ENCODE results near the gene BOLA3.

BOLA3 gene

DNA sequence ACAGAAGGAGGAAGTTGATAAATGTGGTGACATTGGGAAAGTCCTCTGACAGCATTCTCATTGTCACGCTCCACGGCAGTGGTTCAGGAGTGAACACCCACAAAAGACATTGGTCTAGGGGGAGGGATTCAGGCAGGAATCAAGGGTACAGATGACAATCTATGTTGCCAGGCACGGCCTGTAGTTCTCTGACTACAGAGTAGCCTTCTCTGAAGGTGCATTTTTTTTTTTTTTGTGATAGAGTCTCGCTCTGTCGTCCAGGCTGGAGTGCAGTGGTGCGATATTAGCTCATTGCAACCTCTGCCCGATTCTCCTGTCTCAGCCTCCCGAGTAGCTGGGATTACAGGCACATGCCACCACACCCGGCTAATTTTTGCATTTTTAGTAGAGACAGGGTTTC is 38.3 kb upstream of the BOLA3 start:
- DNase-seq (ENCODE audit: low read depth in 2 of 2): no peak
- TF ChIP-seq, protein P1, sequence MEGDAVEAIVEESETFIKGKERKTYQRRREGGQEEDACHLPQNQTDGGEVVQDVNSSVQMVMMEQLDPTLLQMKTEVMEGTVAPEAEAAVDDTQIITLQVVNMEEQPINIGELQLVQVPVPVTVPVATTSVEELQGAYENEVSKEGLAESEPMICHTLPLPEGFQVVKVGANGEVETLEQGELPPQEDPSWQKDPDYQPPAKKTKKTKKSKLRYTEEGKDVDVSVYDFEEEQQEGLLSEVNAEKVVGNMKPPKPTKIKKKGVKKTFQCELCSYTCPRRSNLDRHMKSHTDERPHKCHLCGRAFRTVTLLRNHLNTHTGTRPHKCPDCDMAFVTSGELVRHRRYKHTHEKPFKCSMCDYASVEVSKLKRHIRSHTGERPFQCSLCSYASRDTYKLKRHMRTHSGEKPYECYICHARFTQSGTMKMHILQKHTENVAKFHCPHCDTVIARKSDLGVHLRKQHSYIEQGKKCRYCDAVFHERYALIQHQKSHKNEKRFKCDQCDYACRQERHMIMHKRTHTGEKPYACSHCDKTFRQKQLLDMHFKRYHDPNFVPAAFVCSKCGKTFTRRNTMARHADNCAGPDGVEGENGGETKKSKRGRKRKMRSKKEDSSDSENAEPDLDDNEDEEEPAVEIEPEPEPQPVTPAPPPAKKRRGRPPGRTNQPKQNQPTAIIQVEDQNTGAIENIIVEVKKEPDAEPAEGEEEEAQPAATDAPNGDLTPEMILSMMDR (IDR thresholded peaks at IDR 0.05; ENCODE audit: low read depth, low read length): no peak
- no peak overlapping the region for H3K4me3 ChIP-seq (replicated peaks in 1 of 2; ENCODE audit: low read depth in 2 of 2, low read length in 2 of 2)

DNA sequence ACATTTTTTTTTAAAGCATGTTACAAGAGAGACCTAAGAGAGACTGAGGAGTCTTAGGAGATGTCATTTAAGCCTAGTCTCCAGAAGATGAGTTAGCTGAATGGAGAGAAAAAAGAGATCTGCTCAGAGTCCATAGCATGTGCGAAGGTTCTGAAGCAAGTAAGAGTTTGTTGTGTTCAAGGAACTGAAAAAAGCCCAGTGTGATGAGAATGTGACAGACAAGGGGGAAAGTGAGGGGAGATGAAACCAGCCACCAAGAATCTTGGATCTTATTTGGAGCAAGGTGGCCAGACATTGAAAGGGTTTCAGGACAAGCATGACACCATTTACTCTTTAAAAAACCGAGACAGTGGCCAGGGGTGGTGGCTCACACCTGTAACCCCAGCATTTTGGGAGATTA is 36.2 kb upstream of the BOLA3 start:
- no peak for DNase-seq (ENCODE audit: low read depth in 2 of 2)
- TF ChIP-seq, protein P1 (IDR thresholded peaks at IDR 0.05; ENCODE audit: low read depth, low read length): no peak
- H3K4me3 ChIP-seq (replicated peaks in 1 of 2; ENCODE audit: low read depth in 2 of 2, low read length in 2 of 2): no peak overlapping the region

DNA sequence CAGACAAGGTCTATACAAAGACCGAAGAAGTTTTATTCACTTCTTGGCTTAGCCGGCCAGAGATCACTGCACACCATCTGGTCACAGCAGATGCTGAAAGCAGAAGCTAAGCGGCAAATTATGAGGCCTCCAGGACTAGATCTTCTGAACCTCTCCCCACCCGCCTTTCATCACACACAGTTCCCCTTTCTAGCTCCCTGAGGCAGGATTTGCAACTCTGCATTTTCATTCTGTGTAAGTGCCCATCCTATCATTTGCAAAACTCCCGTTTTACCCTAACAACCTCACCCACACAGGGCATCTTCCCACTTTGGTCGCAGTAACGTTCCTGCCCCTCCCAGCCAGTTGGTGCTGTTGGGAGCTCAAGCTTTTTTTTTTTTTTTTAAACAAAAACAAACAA is 34.0 kb upstream of the BOLA3 start:
- TF ChIP-seq, protein P1 (IDR thresholded peaks at IDR 0.05; ENCODE audit: low read depth, low read length): no peak
- no peak for DNase-seq (ENCODE audit: low read depth in 2 of 2)
- H3K4me3 ChIP-seq (replicated peaks in 1 of 2; ENCODE audit: low read depth in 2 of 2, low read length in 2 of 2): no peak overlapping the region

DNA sequence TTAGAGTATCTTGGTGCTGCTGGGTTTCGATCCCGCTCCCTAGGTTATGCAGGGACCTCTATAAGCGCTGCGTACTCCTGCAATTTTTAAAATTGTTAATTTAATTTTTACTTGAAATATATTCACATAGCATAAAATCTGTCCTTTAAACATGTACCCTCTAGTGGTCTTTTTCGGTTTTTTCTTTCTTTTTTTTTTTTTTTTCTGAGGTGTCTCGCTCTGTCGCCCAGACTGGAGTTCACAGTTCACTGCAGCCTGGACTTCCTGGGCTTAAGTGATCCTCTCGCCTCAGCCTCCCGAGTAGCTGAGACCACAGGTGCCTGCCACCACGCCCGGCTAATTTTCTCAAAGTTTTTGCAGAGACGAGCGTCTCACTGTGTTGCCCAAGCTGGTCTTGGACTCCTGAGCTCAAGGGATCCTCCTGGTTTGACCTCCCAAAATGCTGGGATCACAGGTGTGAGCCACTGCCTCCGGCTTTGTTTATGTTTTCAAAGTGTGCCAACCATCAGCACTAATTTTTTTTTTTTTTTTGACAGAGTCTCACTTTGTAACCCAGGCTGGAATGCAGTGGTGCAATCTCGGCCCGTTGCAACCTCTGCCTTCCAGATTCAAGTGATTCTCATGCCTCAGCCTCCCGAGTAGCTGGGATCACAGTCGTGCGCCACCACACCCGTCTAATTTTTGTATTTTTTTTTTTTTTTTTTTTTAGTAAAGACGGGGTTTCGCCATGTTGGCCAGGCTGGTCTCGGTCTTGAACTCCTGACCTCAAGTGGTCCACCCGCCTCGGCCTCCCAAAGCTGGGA is 31.6 kb upstream of the BOLA3 start:
- TF ChIP-seq, protein P1 (IDR thresholded peaks at IDR 0.05; ENCODE audit: low read depth, low read length): peak; percentile 28
- no peak for DNase-seq (ENCODE audit: low read depth in 2 of 2)
- peak overlapping the region; percentile 68 to 72 for H3K4me3 ChIP-seq (replicated peaks in 1 of 2; ENCODE audit: low read depth in 2 of 2, low read length in 2 of 2)

DNA sequence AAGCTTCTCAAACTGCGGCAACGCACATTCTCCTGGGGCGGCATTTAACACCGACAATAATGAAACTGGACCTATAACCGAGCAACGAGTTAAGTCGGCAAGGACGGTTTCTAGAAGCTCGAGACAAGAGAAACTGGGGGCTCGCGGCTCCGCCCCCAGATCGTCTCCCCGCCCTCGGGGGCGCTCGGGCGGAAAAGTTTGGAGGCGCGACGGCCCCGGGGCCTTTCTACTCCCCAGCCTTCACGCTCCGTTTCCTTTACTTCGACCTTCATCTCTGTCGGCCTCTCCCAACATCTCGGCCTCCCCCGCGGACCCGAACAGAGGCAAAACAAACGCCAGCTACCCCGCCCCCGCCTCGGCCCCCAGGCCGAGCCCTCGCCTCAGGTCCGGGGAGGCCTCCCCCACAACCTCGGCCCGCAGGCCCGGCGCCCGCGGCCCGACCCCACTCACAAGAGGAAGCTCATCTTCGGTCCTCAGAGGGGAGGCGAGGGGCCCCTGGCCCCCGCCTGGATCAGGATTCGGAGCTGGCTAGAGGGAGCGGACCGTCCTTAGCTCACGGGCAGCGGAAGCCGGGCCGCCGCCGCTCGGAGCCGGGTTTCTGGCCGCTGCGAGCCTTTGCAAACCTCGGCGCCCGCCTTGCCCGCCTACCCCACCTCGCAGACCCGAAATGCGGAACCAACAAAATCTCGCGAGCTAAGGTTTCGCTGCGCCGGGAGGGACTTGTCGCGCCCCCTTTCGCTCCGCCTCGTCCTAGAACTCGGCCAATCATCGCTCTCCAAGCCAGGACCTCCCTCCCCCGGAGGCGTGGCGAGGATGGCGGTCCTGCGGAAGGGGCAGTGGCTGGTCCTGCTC is 30.7 kb upstream of the BOLA3 start, which contains the start of gene MOB1A:
MOB1A (minus strand) TSS at position 669 of the 852 bp plus-strand sequence; CDS start at position 464, 205 bp downstream.
- TF ChIP-seq, protein P1 (IDR thresholded peaks at IDR 0.05; ENCODE audit: low read depth, low read length): no peak
- H3K4me3 ChIP-seq (replicated peaks in 1 of 2; ENCODE audit: low read depth in 2 of 2, low read length in 2 of 2): peak within 1 kb of the TSS; percentile 68 to 72
- peak; percentile 99 for DNase-seq (ENCODE audit: low read depth in 2 of 2)

DNA sequence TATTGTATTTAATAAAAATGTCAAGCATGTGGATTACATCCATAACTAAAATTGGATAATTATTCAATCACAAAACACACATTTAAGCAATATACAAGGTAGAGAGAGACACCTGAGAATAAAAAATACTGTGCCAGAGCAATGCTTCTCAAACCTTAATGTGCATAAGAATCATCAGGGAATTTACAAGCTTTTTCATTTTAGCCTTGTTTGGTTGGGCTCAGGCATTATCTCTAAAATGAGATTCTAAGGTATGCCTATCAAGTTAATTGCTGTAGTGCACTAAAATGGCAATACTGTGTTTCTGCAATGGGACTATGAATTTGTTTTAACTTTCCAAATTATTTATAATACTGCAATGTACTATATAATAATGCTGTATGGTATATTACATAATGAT is 30.0 kb upstream of the BOLA3 start:
- peak overlapping the region; percentile 68 to 72 for H3K4me3 ChIP-seq (replicated peaks in 1 of 2; ENCODE audit: low read depth in 2 of 2, low read length in 2 of 2)
- TF ChIP-seq, protein P1 (IDR thresholded peaks at IDR 0.05; ENCODE audit: low read depth, low read length): no peak
- DNase-seq (ENCODE audit: low read depth in 2 of 2): no peak

All from cardiac fibroblast (primary cell).